8988T (cell line): ENCODE data around the gene MACROD1.
"Not testable (repeated sequence)": the region's sequence is repeated elsewhere in the genome, so short reads cannot be mapped to it uniquely, and the experiment has no call there.

Source experiments
- DNase-seq: peaks from one replicate; pipeline ENCODE4 v3.0.0; 2011

The MACROD1 gene

GRCh38 chr11:64052938-64053622 lies 112.8 kb downstream of the MACROD1 start:
- DNase-seq = no peak

DNA sequence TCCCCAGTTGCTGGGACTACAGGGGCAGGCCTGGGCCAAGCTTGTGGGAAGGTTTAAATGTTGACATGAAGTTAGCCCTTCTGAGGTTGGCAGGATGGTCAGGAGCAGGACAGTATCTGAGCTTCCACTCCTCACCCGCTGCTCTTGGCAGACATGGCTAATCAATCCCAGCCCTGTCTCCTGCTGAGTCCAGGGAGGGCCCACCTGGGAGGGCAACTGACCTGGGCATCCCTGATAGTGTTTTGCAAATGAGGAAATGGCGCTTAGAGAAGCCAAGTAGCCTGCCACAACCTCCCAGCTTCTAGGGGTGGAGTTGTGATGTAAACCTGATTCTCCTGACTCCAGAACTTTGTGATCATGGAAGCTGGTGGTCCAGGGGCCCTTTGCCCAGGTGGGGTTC lies 113.5 kb downstream of the MACROD1 start:
- DNase-seq = no peak

GRCh38 chr11:64051297-64051696 lies 114.6 kb downstream of the MACROD1 start:
- DNase-seq = no peak

DNA sequence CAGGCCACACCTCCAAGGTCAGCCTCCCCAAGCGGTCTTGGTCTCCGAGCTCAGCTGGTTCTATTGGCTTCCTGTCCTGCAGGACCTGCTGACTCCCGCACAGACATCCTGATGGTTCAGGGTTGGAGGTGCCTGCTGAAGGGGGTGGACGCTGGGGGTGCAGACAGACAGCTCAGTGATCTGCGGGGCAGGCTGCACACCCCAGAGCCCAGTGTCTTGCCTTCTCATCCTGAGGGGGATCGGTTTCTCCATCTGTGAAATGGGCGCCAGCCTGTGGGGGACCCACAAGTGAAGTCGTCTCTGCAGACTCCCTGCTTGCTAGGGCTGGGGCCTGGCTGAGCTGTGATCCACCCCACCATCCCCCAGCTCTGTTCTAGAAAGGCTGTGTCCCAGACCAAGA lies 116.4 kb downstream of the MACROD1 start:
- no peak for DNase-seq

GRCh38 chr11:64048042-64048854 lies 117.7 kb downstream of the MACROD1 start:
- DNase-seq = no peak

DNA sequence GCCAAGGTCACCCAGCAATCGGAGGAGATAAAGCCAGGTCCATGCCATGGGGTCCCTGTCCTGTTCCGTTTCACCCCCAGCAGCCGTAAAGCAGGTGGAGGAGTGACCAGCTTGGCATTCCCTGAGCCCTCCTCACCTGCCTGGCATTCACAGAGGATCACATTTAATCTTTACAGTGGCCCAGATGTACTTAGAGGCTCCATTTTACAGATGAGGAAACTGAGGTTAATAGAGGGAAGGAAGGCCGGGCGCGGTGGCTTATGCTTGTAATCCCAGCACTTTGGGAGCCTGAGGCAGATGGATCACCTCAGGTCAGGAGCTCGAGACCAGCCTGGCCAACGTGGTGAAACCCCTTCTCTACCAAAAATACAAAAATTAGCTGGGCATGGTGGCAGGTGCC lies 118.5 kb downstream of the MACROD1 start:
- DNase-seq = not testable (repeated sequence)

- no peak for DNase-seq
Measured at GRCh38 chr11:64045700-64046099, 120.2 kb downstream of the MACROD1 start.

DNA sequence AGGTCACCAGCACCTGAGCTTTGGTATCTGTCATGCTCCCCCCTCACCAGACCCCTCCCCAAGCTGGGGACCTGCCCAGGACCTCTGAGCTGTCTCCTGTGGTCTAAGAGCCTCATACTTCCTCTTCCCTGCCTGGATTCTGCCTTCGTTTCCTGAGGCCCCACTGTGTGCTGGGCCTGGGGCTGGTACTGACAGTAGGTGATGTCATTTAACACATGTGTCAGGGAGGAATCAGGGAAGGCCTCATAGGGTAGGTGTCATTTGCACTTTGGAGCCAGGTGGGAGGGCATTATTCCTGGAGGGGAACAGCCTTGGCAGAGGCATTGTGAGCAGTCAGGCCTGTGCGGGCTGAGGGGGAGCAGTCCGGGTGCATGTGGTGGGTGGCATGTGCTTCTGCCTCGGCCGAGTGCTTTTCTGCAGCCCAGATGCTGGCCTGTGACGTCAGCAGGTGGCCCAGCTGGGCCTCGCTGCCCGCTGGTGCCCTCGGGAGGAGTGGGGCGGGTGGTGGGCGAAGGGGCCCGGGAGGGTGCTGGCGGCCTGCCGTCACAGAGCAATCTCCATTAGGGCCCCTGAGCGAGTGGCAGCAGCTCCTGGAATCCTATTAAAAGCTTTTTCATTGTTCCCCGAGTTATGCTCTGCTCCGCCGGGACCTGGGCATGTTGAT lies 121.1 kb downstream of the MACROD1 start:
- no peak for DNase-seq

GRCh38 chr11:64043545-64043944 lies 122.4 kb downstream of the MACROD1 start:
- no peak for DNase-seq

DNA sequence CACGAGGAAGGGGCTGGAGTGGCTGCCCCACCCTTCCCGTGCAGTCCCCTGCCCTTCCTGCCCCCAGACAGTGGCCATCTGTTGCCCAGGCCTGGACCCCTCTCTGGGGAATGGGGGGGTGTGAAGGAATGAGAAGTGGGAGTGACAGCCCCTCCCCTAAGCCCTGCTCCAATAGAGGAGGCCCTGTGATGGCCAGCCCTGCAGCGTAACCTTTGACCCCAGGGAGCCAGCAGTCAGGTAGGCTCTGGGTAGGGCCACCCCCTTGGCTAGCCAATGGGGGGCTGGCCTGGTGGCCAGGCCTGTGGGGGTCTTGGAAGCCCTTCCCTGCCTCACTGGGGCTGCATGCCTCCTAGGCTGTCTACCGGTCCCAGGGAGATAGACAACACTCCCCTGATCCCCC lies 123.6 kb downstream of the MACROD1 start:
- no peak for DNase-seq

- DNase-seq = no peak
Measured at GRCh38 chr11:64041846-64042245, 124.1 kb downstream of the MACROD1 start.

DNA sequence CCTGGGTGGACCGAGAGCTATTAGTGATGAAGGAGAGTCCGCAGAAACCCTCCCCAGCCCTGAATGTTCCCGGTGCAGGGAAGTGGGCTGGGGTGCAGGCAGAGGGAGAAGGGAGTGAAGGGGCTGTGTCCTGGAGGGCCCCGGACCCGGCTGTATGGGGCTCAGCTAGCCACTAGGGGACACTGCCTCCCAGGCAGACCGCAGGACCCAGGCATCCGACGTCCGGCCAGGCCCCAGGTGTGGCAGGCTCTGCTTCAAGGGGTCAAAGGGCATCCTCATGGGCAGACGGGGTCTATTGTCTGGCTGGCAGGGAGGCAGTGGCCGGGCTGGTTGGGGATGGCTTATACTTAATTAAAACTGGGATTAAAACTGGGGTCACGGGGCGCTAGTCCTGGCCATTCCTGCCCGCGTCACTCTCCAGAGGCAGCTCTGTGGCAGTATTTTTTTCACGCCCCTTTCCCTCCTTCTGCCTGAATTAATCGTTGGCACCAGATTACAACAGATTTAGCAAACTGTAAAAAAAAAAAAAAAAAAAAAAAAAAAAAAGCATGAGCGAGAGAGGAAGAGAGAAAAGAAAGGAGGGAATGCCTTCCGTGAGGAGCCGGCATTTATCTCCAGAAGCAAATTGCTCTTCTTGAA lies 125.1 kb downstream of the MACROD1 start:
- DNase-seq = peak; percentile 93

- no peak for DNase-seq
Measured at GRCh38 chr11:64039012-64039665, 126.8 kb downstream of the MACROD1 start.

DNA sequence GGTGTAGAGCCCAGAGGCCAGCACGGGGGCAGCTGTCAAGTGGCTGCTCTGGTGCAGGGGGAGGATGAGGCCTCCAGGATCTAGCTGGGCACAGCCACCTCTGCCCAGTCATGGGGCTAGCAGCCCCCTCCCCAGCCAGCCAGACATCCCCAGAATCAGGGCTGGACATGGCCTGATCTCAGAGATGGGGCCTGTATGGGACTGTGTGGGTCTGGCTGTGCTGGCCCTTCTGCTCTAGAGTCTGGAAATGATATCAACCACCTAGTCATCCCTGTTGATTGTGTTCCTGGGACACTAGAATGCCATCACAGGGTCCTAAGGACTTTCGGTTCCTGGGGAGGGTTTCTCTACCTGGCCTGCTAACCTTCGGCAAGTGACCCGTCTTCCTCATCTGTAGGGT lies 127.4 kb downstream of the MACROD1 start:
- no peak for DNase-seq

- DNase-seq = peak; percentile 82
Measured at GRCh38 chr11:64037027-64037634, 128.8 kb downstream of the MACROD1 start.

- DNase-seq = no peak
Measured at GRCh38 chr11:64036087-64037026, 129.6 kb downstream of the MACROD1 start.

- DNase-seq = no peak
Measured at GRCh38 chr11:64035576-64035975, 130.3 kb downstream of the MACROD1 start, which contains the start of gene FLRT1. FLRT1 (plus strand) TSS chr11:64035931; CDS start chr11:64116268, 80,337 bp downstream.

GRCh38 chr11:64035081-64035524 lies 130.8 kb downstream of the MACROD1 start:
- no peak for DNase-seq

GRCh38 chr11:64034411-64034811 lies 131.5 kb downstream of the MACROD1 start:
- no peak for DNase-seq

DNA sequence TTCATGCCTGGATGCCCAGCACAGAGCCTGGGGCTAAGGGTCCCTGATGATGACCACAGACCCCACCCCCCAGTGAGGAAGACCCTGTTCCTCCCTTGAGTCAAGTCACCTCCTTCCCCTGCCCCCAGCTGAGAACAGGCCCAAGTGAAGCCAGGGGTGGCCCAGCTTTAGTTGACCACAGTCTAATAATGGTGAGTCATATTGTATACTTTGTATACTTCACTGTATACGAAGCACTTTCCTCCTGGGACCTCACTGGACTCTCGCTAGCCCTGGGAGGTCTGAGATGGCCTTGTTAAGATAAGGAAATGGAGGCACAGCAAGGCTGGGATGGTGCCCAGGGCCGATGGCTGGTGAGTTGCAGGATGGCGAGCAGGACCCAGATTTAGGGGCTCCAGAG lies 133.9 kb downstream of the MACROD1 start:
- no peak for DNase-seq

DNA sequence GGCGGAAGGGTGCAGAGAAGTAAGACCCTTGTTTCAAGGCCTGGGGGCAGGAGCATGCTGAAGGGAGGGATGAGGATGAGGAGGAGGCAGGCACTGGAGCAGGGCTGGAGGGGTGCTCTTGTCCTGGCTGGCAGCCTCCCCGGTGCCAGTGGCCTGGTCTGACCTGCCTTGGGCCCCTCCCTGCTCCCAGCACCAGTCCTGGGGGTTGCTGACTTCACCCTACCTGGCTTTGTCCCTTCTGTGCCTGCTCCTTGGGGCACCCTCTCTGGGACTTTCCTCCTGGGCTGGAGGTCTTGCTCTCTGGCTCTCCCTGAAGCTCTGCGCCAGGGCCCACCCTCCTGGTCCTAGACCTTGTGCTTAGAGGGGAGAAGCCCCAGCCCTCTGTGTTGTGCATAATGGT lies 134.9 kb downstream of the MACROD1 start:
- no peak for DNase-seq
